Fibroblast of pulmonary artery (primary cell): ENCODE measurements around the gene ZBED4.
A peak's percentile ranks its signal among the peaks of the same experiment; 100 is the strongest.

ENCODE experiments used
- DNase-seq: peaks from one replicate; pipeline ENCODE4 v3.0.0-alpha.2; 2010; ENCODE audit warnings: low read depth
- H3K4me3 ChIP-seq: replicated peaks from 2 replicates; pipeline ENCODE4 v1.5.1; 2011; ENCODE audit warnings: low read depth, mild to moderate bottlenecking, control low read depth, low read length, moderate library complexity
- CTCF ChIP-seq: IDR thresholded peaks from 2 replicates; pipeline ENCODE4 v1.5.1; 2011; ENCODE audit warnings: mild to moderate bottlenecking, control low read depth, low read length, inconsistent platforms; ENCODE audit errors: missing control alignments

Gene ZBED4

GRCh38 chr22:49824185-49824925 is 29.3 kb upstream of the ZBED4 start:
- DNase-seq: no peak
- TF ChIP-seq CTCF: no peak
- H3K4me3 ChIP-seq: no peak overlapping the region

GRCh38 chr22:49824936-49825335 is 28.7 kb upstream of the ZBED4 start:
- H3K4me3 ChIP-seq: peak overlapping the region; percentile 74
- TF ChIP-seq CTCF: no peak
- DNase-seq: no peak

GRCh38 chr22:49825436-49825835 is 28.2 kb upstream of the ZBED4 start:
- no peak for TF ChIP-seq CTCF
- DNase-seq: peak; percentile 25
- H3K4me3 ChIP-seq: peak overlapping the region; percentile 74

- peak overlapping the region; percentile 74 for H3K4me3 ChIP-seq
- TF ChIP-seq CTCF: no peak
- DNase-seq: peak; percentile 22
Observed at GRCh38 chr22:49825944-49826602, 27.6 kb upstream of the ZBED4 start.

- H3K4me3 ChIP-seq: peak overlapping the region; percentile 74
- DNase-seq: peak; percentile 46
- TF ChIP-seq CTCF: no peak
Observed at GRCh38 chr22:49826603-49827270, 26.9 kb upstream of the ZBED4 start.

GRCh38 chr22:49827271-49827852 is 26.3 kb upstream of the ZBED4 start:
- DNase-seq: no peak
- no peak for TF ChIP-seq CTCF
- peak overlapping the region; percentile 74 for H3K4me3 ChIP-seq
